NCI-H2081 (cell line): ENCODE measurements around the gene GRK1.

Source experiments
- DNase-seq, 2 experiments: peaks; one replicate each; lab custom pipeline; 2025; lab: John Stamatoyannopoulos, UW

GRK1 gene

GRCh38 chr13:113775451-113776145, 108.6 kb downstream of the GRK1 start:
- DNase-seq: no peak

GRCh38 chr13:113776231-113777125, 109.5 kb downstream of the GRK1 start:
- peak in 1 of 2 experiments; percentile 10 for DNase-seq

- DNase-seq: no peak
Measured at GRCh38 chr13:113777311-113778260, 110.6 kb downstream of the GRK1 start.

DNA sequence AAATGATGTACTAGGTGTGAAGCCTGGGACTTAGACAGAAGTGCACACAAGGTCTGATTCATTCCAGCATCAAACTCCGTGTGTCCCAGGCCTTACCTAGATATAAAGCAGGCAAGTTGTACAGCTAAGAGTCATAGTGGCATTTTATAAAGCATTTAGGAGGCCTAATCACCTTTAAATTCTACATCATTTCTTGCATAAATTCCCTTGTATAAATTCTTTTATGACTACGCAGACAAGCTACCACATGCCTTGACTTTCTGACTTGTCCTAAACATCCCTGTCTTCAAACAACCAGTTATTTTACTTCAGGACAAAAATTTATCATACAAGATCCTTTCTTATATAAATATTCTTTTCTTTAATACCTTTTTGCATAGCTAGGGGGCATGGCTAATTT, 114.6 kb downstream of the GRK1 start:
- DNase-seq: no peak

DNA sequence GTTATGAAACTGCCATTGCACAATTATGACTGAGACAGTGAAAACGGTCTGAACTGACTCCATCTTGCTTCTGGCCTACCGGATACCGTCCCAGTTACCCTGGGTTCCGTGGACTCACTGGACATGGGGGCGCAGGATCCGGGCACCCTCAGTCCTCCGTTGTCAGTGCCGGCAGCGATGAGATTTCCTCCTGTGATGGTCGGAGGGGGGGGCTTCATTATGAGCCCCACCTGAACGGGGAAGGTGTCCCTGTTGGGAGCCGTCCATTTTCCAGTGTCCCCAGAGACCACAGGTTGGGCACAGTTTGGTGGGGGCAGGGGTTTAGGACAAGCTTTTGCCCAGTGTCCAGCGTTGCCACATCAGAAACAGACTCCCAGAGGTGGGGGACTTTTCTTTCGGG, 115.5 kb downstream of the GRK1 start:
- DNase-seq: no peak

DNA sequence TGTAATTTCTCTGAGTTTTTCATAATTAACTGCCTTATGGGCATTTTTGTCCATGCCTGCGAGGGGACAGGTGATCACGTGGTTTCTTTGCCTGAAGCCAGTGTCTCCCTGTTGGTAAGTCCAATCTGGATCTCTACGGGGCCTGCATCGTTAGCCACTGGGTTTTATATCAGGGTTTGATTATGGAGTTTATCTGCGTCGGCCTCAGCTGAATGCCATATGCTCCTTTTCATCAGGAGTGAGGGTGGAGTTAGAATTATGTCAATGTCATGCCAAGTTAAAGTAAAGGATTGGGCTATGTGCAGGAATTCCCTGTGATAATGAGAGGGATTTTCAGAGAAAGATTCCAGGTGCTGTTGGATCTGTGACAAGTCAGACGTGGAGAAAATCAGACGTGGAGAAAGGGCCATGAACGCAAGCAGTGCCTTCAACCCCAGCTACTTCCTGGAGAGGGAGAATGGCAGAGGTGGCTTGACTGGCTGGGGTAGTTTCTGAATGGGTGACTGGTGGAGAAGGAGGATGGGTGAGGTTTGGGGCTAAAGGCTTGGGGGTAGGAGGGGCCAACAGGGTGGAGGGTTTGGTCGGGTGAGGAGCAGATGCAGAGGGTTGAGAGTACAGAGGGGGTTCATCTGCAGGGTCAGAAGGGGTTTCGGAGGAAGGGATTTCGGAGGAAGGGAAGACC, 116.3 kb downstream of the GRK1 start:
- no peak for DNase-seq

GRCh38 chr13:113783966-113784644, 117.1 kb downstream of the GRK1 start:
- no peak for DNase-seq

- DNase-seq: no peak
Measured at GRCh38 chr13:113784645-113785024, 117.6 kb downstream of the GRK1 start.

GRCh38 chr13:113785051-113786010, 118.3 kb downstream of the GRK1 start:
- DNase-seq: no peak

GRCh38 chr13:113786262-113786841, 119.3 kb downstream of the GRK1 start:
- no peak for DNase-seq
